ENCODE data around the gene VSIG8. TPM values are rescaled to one million over a fixed set of nuclear protein-coding genes. Genes with fewer than 3 reads are reported as not detected.
A peak's percentile ranks its signal among the peaks of the same experiment; 100 is the strongest.

The VSIG8 gene
- total and polyA plus RNA-seq, 4 donors: 0.08 TPM; not detected in 3

DNA sequence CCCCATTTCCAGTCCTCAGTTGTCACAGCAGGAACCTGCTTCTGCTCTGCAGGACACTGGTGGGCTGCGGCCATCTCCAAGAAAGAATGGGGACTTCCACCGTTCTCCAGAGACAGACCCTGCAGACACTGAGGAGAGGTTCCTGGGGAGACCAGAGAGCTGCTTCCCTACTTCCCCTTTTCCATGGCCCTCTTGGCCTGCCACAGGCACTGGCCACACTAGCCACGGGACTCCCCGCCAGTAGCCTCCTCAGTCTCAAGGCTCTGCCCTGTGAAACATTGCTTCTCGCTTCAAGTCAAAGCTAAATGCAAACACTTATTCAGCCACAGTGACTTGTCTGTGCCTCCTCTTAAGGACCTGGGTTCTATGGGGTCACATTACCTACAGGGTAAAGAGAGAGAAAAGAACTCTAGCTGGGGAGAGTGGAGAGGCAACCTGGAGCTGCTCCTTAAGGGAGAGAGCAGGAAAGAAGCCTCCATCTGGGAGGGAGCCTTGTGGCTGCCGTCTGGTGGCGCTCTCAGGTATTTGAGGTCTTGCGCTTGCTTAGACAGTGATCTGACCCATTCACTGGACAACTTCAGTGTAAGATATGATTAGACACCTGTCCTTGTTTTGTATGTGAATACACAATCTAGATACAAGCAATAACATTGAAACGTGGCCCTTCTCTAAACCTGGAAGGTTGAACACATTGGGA, 41.1 kb downstream of the VSIG8 start:
- H3K4me1 ChIP-seq (ENCODE audit: control insufficient read depth in 4 of 4, insufficient read depth in 4 of 4, low read length in 3 of 4): no peaks in the 10 kb centered on the region
- no peaks in the 10 kb centered on the region for H3K36me3 ChIP-seq (ENCODE audit: control insufficient read depth in 4 of 4, insufficient read depth in 3 of 4, low read depth in 1 of 4, low read length in 3 of 4)
- H3K9ac ChIP-seq (ENCODE audit: low read depth in 1 of 2, low read length in 2 of 2): no peak overlapping the region
- WGBS: 74% methylated on average over 9 of the region's 9 CpGs
- H3K27ac ChIP-seq (ENCODE audit: low read depth in 1 of 2, low read length in 2 of 2): no peak overlapping the region
- H3K9me3 ChIP-seq (ENCODE audit: control insufficient read depth in 4 of 4, low read length in 3 of 4): no peaks in the 10 kb centered on the region
- no peaks in the 10 kb centered on the region for H3K27me3 ChIP-seq (ENCODE audit: control insufficient read depth in 4 of 4, insufficient read depth in 4 of 4, low read length in 3 of 4)
- no peak overlapping the region for H3K4me3 ChIP-seq (ENCODE audit: low read depth in 1 of 3, low read length in 3 of 3)
- no peak for DNase-seq (ENCODE audit: low spot score)
- TF ChIP-seq RAD21 (IDR thresholded peaks at IDR 0.05): peak in 1 of 2 donors; percentile 79
- no peak for TF ChIP-seq FOXA2 (IDR thresholded peaks at IDR 0.05)
- TF ChIP-seq, protein P1, sequence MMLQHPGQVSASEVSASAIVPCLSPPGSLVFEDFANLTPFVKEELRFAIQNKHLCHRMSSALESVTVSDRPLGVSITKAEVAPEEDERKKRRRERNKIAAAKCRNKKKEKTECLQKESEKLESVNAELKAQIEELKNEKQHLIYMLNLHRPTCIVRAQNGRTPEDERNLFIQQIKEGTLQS (IDR thresholded peaks at IDR 0.05): no peak

GRCh38 chr1:159817276-159818041, 45.0 kb downstream of the VSIG8 start:
- no peaks in the 10 kb centered on the region for H3K36me3 ChIP-seq (ENCODE audit: control insufficient read depth in 4 of 4, insufficient read depth in 3 of 4, low read depth in 1 of 4, low read length in 3 of 4)
- H3K9ac ChIP-seq (ENCODE audit: low read depth in 1 of 2, low read length in 2 of 2): no peak overlapping the region
- WGBS: 80% methylated on average over 11 of the region's 11 CpGs
- H3K27me3 ChIP-seq (ENCODE audit: control insufficient read depth in 4 of 4, insufficient read depth in 4 of 4, low read length in 3 of 4): no peaks in the 10 kb centered on the region
- TF ChIP-seq YY1 (IDR thresholded peaks at IDR 0.05) (no peak), TAF1 (conservative IDR thresholded peaks at IDR 0.05) (no peak), FOXA1 (IDR thresholded peaks at IDR 0.05) (no peak), NR2F2 (IDR thresholded peaks at IDR 0.05) (no peak), SP1 (IDR thresholded peaks at IDR 0.05) (no peak), JUND (IDR thresholded peaks at IDR 0.05) (no peak), FOXA2 (IDR thresholded peaks at IDR 0.05) (no peak), GABPA (IDR thresholded peaks at IDR 0.05 in 1 of 2, conservative IDR thresholded peaks at IDR 0.05 in 1 of 2) (no peak), HNF4G (IDR thresholded peaks at IDR 0.05) (no peak), RXRA (IDR thresholded peaks at IDR 0.05) (no peak), RAD21 (IDR thresholded peaks at IDR 0.05) (no peak), EGR1 (IDR thresholded peaks at IDR 0.05; ENCODE audit: low read depth in 2 of 2) (no peak), ZBTB33 (IDR thresholded peaks at IDR 0.05) (no peak)
- TF ChIP-seq, protein P1 (IDR thresholded peaks at IDR 0.05): no peak
- TF ChIP-seq, protein P2, sequence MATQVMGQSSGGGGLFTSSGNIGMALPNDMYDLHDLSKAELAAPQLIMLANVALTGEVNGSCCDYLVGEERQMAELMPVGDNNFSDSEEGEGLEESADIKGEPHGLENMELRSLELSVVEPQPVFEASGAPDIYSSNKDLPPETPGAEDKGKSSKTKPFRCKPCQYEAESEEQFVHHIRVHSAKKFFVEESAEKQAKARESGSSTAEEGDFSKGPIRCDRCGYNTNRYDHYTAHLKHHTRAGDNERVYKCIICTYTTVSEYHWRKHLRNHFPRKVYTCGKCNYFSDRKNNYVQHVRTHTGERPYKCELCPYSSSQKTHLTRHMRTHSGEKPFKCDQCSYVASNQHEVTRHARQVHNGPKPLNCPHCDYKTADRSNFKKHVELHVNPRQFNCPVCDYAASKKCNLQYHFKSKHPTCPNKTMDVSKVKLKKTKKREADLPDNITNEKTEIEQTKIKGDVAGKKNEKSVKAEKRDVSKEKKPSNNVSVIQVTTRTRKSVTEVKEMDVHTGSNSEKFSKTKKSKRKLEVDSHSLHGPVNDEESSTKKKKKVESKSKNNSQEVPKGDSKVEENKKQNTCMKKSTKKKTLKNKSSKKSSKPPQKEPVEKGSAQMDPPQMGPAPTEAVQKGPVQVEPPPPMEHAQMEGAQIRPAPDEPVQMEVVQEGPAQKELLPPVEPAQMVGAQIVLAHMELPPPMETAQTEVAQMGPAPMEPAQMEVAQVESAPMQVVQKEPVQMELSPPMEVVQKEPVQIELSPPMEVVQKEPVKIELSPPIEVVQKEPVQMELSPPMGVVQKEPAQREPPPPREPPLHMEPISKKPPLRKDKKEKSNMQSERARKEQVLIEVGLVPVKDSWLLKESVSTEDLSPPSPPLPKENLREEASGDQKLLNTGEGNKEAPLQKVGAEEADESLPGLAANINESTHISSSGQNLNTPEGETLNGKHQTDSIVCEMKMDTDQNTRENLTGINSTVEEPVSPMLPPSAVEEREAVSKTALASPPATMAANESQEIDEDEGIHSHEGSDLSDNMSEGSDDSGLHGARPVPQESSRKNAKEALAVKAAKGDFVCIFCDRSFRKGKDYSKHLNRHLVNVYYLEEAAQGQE (IDR thresholded peaks at IDR 0.05): no peak
- TF ChIP-seq, protein P3, sequence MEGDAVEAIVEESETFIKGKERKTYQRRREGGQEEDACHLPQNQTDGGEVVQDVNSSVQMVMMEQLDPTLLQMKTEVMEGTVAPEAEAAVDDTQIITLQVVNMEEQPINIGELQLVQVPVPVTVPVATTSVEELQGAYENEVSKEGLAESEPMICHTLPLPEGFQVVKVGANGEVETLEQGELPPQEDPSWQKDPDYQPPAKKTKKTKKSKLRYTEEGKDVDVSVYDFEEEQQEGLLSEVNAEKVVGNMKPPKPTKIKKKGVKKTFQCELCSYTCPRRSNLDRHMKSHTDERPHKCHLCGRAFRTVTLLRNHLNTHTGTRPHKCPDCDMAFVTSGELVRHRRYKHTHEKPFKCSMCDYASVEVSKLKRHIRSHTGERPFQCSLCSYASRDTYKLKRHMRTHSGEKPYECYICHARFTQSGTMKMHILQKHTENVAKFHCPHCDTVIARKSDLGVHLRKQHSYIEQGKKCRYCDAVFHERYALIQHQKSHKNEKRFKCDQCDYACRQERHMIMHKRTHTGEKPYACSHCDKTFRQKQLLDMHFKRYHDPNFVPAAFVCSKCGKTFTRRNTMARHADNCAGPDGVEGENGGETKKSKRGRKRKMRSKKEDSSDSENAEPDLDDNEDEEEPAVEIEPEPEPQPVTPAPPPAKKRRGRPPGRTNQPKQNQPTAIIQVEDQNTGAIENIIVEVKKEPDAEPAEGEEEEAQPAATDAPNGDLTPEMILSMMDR (IDR thresholded peaks at IDR 0.05; ENCODE audit: low read depth, low read length, missing input control): no peak
- TF ChIP-seq, protein P4, sequence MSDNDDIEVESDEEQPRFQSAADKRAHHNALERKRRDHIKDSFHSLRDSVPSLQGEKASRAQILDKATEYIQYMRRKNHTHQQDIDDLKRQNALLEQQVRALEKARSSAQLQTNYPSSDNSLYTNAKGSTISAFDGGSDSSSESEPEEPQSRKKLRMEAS (IDR thresholded peaks at IDR 0.05): no peak
- H3K4me1 ChIP-seq (ENCODE audit: control insufficient read depth in 4 of 4, insufficient read depth in 4 of 4, low read length in 3 of 4): no peaks in the 10 kb centered on the region
- no peak overlapping the region for H3K4me3 ChIP-seq (ENCODE audit: low read depth in 1 of 3, low read length in 3 of 3)
- DNase-seq (ENCODE audit: low spot score): no peak
- H3K27ac ChIP-seq (ENCODE audit: low read depth in 1 of 2, low read length in 2 of 2): no peak overlapping the region
- no peaks in the 10 kb centered on the region for H3K9me3 ChIP-seq (ENCODE audit: control insufficient read depth in 4 of 4, low read length in 3 of 4)

All from liver (tissue), 9 donors.